NCI-H345 treated with DMSO at 0.1 percent for 48 hours (cell line): ENCODE measurements around the gene HS1BP3.
A peak's percentile ranks its signal among the peaks of the same experiment; 100 is the strongest.

Experiments
- DNase-seq: peaks from one replicate; lab custom pipeline; 2025; ENCODE audit not compliant: unreplicated experiment; lab: John Stamatoyannopoulos, UW

HS1BP3 gene

DNA sequence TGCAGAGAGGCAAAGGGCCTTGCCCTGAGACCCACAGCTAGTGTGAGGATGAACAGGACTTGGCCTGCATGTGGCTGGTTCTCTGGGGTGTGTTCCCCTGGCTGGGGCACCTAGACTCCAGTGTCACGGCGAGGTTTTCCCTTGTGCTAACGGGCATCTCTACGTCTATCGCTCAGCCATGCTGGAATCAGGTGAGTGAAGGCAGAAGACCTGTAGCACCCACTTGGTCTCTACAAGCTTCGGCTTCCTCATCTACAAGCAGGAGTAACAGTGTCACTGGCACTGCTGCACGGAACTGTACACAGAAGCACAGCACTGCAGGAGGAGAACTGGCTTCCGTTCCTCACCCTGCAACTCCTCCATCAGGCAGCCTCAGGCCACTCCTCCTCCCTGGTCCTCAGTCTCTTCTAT lies 30.6 kb downstream of the HS1BP3 start:
- no peak for DNase-seq

DNA sequence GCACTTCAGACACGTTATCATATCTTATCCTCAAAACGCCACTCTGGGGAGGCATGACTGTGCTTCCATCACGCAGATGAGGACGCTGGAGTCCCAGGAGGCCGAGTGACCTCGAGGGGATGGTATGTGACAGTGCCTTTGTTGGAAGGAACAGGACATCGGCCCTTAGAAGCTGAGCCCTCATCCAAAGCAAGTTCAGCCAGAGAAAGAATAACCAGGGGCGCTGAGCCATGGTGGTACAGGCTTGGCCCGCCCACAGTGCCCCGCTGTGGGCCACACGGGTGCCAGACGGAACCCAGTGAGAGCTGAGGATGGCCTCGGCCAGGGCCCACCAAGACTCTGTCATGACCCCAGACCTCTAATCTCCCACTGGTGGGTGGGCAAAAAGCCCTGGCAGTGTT lies 31.3 kb downstream of the HS1BP3 start:
- DNase-seq, result no peak

DNA sequence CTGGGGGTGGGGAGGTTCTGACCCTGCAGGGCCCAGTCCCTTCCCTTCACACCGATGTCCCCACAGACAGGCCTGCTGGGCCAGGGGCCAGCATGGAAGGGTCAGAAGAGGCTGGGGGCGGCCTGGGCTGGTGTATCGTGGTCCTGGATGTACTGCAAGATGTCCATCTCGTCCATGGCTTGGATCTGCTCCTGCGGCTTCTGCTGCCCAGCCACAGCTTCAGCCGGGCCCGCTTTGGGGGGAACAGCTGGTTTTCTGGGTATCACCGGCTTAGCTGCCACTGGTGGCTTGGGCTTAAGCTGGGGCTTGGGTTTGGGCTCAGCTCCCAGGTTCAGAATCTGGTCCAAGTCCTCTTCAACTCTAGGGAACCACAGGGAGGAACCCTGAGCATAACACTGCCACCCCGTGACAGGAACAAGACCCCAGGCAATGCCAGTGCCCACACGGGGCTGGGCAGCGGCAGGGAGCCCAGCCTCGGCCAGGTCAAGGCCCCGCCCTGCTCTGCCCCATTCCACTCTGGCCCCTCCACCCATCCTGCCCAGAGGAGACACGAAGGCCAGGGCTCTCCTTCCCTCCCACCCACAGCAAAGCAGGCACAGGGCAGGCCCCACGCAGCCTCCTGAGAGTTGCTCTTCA lies 31.9 kb downstream of the HS1BP3 start:
- no peak for DNase-seq

DNA sequence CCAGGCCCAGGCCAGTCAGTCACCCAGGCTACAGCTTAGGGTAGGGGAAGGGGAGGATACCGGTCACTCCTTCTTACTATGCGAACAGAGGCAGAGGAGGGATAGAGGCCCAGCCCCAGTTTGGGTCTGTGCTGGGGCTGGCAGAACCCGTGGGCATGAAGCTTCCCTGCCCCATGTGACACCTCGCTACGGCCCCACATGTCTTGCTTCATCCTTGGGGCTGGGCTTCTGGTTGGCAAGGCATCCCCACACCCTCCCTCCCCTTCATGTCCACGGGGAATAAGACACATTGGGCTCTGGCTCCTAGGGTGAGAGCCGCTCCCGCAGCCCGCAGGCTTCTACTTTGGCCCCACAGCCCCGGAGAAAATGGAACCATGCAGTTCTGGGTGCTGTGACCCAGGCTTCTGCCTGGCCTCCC lies 32.4 kb downstream of the HS1BP3 start:
- DNase-seq, result no peak

DNA sequence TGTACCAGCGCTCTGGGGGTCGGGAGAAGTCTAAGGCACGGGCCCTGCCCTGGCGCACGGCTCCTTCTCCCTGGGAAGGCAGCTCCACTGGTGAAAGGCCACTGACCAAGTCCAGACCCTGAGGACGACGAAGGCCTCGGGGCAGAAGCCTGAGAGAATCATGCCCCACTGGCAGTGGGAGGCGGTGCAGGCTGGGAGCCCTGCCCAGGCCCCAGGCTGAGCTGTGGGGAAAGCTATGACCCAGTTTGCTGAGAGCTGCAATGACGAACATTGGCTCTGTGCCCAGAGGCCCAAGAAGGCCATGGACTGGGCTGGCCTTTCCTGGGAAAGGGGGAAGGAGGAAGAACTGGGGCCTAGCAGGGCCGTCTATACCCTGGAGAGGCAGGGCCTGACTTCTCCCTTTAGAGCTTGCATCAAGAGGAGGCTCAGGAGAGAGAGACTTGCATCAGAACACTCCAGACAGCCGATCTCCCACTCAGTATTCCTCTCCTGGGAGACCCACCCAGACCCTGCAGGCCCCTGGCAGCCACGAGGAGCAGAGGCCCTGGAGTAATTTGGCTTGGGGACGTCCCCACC lies 32.9 kb downstream of the HS1BP3 start:
- DNase-seq, result no peak

DNA sequence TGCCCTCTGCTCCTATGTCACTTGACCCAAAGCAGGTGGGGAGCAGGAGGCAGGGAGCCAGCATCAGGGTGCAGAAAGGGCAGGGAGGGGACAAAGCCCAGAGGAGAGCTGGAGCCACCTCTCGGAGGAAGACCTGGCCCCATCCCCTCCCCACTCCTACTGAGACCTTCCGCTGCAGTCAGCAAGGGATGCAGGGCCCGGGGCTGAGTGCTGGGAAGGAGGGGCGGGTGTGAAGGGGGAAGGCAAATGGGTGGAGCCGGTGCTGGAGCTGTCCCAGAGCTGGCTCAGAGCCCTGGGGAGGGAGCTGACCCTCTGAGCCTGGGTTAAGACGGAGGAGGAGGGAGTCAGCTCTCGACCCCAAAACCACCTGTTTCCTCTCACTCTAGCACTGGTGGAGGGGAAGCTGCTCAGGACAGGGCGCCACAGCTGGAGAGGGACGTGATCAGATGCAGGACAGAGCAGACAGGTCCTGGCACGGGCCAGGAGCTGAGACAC lies 33.8 kb downstream of the HS1BP3 start:
- no peak for DNase-seq

DNA sequence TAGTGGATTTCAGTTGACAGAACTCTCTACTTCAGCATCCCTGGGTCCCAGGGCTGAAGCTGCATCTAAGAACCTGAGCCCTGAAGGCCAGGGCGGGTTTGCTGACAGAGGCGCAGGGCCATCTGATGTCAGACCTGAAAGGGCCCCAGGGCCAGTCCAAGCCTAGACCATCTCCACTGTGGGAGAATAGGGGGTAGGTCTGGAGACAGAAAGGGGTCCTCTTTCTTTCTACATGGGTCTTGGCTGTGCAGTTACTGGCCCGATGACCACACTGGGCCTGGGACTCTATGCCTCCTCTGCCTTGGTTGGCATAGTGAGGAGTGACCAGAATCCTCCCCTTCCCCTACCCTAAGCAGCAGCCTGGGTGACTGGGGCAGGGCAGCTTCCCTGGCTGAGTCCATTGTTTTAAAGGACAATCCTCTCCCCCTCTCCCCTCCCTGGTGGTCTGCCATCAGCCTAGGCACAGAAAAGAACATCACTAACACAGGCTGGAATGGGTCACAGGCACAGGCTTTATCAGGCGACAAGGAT lies 34.5 kb downstream of the HS1BP3 start:
- DNase-seq, result no peak

DNA sequence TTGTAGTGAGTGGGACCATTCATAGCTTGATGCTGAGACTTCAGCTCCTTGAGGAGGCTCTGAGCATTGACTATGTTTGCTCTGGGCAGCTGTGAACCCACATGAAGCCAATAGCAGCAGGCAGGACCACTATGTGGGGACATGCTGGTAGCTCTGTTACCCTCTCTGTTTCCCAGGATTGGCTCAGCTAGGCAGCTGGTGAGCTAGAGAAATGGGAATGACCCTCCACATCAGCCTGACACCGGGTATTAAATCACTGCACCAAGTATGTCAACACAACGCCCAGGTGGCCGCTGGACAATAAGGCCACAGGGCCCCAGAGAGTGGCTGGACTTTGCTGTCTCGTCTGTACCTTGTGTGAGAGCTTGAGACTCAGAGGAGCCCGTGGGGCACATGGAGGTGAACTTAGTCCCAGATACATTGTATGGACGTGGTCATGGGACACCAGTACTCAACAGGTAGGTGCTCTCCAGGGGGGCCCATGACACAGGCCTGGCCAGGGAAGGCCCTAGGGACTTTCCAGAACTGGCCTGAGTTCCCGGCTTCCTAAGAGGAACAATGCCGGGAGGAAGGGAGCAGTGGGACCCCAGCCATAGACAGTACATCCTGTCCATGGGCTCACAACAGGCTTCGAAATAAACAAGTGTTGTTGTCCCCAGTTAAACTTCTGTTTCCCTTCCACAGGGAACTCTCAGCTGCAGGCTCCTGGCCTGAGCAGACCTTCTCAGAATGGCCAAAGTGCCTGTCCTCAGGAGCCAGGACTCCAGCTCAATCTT lies 35.2 kb downstream of the HS1BP3 start:
- no peak for DNase-seq

DNA sequence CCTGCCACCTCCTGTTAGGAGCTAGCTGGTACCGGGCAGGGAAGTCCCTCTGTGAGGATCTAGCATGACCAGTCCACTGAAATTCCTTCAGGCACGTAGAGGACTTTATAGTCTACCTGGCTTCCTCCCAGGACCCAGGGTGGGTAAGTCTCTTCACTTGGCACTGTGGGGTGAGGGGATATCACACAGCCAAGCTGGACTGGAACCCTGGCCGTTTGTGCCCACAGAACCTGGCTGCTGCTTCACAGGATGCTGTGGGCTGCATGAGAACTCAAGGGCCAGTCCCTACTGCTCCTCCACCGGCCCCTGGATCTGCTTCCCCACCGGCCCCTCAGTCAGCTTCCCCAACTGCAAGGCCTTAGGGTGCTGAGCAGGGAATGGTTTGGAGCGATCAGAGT lies 35.8 kb downstream of the HS1BP3 start:
- no peak for DNase-seq

DNA sequence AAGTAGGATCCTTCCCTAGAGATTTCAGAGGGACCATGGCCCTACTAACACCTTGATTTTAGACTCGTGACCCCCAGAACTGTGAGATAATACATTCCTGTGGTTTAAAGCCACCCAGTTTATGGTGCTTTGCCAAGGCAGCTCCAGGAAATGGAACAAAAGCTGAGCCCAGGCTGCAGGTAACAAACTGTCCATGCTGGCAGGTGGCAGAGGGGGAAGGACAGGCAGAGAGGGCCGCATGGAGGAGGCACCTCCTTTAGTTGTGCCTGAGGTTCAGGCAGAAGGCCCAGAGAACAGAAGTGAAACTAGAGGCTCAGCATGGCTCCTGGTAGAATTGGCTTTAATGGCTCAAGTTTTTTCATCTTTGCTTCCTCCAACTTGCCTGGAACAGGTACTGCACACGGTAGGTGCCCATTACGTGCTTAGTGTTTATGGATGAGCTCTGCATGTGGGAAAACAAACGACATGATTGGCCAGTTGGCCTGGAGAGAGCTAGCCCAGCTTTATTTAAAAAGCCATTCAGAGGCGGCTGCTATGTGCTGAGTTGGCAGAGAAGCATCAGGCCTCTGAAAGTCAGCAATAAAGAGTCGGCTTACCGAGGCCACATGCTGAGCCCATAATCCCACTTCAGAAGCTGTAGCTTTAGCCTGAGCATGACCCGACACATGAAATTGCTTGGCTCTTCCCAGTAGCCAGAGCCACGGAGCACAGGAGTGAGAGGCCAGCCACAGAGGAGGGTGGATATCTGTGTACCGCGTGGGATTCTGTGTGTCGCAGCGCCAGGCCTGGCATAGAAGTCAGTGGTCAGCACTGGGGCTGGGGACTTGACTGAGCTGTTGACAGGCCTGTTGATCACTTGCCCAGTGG lies 36.5 kb downstream of the HS1BP3 start:
- DNase-seq, result peak; percentile 20

DNA sequence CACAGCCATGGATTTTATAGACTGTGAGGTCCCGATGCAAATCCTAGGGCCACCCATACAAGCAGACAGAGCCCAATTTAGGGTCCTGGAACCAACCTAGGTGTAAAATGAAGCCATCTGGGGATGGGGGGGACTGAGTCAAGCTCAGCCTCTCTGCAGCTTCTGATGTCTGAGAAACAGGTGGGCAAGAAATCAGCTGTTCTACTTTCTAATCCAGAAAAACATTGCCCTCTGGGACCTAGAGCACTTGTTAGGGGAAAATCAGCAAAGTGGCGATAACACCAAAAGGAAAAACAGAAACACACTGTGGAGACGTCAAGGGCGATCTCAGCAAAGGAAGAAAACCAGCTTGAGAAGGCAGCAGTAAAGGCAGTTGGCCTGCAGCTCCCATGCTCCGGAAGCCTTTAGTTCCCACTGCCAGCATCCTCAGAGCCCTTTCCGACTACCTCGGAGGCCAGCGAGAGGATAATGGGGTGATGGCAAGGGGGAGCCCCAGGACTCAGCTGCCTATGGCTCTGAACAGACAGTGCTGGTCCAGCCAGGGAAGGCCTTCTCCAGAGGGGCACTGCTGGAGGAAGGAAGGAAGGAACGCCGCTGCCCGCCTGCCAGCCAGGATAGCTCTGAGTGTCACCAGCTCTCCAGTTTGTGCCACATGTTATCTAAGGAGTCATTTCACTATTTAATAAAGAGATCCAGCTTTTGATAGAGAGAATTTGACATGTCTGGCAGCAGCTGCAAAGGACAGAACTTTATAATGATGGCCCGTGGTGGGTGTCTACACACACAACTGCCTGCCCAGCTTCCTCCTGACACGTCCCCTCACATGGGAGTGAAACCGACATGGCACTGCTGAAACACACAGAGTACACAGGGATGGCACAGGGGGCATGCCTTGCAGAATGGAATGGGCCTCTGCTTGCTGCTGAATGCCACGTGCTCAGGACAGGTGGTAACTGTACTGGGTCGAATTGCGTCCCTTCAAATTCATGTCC lies 37.7 kb downstream of the HS1BP3 start:
- DNase-seq, result no peak

DNA sequence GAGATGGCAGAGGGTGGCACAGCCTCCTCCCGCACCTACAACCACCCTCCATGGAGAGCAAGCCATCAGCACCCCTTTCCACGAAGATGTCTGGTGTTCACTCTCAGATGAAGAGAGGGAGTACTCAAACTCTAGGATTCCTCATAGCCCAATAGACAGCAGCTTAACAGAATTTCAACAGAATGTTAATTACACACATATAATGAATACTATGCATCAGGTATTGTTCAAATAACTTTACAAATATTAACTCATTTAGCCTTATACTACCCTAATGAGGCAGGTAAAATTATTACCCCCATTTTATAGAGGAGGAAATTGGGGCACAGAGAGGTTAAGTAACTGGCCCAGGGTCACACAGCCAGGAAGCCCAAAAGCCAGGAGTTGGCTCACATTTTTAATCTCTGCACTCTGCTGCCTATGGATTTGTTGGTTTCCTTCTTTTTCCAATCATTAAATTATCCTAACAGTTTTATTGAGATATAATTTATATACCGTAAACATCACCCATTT lies 39.0 kb downstream of the HS1BP3 start:
- DNase-seq, result no peak

DNA sequence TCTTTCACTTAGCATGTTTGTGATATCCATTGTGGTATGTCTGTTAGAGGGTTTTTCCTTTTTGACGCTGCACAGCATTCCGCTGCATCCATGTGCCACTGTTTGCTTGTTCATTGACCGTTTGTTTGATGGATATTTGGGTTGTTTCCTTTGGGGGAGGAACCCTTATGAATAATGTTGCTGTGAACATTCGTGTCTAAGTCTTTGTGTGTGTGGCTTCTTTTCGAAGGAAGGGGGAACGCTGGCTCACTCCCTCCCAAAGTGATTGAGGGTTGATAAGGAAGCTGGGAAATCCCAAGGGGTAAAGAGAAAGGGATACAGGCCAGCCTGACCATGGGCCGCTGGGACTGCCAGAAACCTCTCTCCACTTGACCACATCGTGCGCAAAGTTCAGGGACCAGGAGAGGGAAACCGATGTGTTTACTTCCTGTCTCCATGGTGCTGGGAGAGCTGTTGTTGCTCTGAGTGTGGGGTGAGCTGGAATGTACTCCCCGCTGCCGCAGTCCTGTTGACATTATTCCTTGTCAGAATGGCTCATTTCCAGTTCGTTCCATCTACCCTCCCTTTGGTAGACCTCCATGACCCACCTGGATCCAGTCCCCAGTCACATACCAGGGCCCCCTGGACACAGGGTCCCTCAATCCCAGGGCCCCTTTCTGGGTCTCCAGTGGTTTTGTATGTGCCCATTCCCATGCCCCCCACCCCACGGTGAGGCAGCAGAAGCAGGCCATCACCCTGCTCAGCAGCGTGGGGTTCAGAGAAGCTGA lies 39.6 kb downstream of the HS1BP3 start:
- no peak for DNase-seq

DNA sequence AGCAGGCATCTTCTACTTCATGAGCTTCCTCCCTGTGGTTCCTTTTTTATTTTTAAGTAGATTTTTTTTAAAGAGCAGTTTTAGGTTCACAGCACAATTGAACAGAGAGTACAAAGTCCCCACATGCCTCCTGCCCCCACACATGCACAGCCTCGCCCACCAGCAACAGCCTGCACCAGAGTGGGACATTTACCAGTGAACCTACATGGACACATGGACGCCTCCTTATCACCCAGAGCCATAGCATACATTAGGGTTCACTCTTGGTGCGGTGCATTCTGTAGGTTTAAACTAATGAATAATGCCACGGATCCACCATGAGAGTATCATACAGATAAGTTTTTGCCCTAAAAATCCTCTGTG lies 40.9 kb downstream of the HS1BP3 start:
- no peak for DNase-seq

DNA sequence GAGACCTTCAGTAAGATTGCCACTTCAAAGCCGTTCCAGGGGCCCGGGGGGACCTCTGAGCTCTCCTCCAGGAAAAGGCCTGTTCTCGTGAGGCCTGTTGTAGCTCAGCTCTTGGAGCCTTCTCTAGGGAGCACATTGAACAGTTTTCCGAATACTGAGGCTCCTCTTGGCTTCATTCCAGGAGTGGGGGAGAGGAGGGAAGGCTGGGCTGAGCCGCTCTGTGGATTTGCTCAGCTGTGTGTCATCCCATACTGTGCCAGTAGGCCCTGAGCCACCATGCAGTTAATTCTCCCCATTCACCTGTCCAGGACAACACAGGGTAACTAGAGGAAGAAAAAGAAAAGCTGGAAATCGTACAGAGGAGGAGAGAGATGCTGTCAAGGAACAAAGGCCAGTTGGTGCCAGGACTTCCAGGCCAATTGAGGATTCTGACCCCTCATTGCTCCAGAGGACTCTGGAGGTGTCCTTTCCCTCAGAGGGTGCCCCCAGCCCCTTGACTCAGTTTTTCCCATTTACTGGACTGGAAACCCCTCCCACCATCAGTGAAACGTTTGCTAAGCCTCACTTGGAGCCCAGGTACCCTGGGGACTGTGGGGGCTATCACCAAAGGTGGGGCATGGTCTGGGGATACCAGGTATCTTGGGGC lies 41.4 kb downstream of the HS1BP3 start:
- peak; percentile 37 for DNase-seq

DNA sequence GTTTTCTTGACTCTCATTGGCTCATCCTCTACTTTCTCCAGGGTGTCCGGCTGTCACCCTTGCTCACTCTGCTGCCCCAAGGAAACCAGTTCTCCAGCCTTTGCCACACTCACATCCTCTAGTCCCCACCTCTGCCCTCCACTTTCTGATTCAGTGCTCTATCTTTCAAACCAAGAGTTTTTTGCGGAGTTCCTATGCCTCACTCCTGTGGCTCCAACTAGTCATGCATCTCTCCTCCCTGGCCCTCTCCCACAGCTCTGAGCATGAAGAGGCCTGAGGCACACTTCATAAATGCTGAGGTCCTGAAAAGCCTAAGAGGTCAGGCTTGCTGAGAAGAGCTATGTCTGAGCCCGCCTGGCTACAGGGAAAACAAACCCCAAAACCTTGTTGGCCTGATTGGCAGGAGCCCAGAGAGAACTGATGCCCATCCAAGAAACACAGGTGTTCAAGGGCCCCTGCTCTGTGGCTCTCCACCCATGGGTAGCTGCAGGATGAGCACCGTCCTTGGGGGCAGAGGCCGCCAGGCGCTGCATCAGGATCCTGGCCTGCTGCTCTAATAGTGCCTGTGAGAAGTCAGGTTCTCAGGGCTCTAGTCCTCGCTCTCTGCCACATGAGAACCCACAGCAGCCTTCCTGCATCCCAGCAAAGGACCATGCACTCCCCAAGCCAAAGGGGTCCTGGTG lies 42.1 kb downstream of the HS1BP3 start:
- no peak for DNase-seq

DNA sequence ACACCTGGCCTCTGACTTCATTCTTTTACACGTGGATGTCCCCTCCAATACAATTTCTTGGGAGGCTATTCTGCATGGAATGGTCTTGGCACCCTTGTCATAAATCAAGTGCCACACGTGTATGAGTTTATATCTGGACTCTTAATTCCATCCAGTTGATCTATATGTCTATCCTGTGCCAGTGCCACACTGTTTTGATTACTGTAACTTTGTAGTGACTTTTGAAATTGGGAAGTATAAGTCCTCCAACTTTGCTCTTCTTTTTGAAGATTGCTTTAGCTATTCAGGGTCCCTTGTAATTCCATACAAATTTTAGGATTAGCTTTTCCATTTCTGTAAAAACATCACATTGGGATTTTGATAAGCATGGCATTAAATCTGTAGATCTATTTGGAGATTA lies 43.5 kb downstream of the HS1BP3 start:
- DNase-seq, result no peak

DNA sequence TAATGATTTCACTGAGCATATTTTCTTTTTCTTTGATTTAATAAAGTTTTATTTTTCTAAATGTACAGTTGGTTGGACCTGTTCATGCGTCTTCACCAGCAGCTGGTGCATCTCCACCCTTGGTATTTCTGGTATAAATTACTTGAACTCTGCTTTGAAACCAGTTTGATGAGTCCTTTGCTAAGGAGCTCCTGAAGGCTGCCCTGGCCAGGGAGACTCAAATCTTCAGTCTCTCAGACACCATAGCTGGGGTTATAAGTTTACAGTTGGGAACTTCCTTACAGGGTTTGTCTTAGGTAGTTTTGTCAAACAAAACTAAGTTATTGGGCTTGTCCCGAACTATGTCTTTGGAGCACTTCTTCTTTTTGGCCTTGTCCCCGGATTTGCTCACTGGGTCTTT lies 44.7 kb downstream of the HS1BP3 start:
- DNase-seq, result no peak
